ENCODE measurements around the gene YARS1.

YARS1 gene

GRCh38 chr1:32744071-32744425 is 73.1 kb downstream of the YARS1 start:
- DNase-seq (ENCODE audit: low read depth in 2 of 2): no peak

GRCh38 chr1:32743380-32744070 is 73.6 kb downstream of the YARS1 start:
- DNase-seq (ENCODE audit: low read depth in 2 of 2): no peak

GRCh38 chr1:32742956-32743355 is 74.2 kb downstream of the YARS1 start:
- no peak for DNase-seq (ENCODE audit: low read depth in 2 of 2)

- no peak for DNase-seq (ENCODE audit: low read depth in 2 of 2)
Measured at GRCh38 chr1:32742199-32742947, 74.8 kb downstream of the YARS1 start.

- no peak for DNase-seq (ENCODE audit: low read depth in 2 of 2)
Measured at GRCh38 chr1:32741413-32742198, 75.6 kb downstream of the YARS1 start.

GRCh38 chr1:32741059-32741412 is 76.1 kb downstream of the YARS1 start:
- DNase-seq (ENCODE audit: low read depth in 2 of 2): no peak

- no peak for DNase-seq (ENCODE audit: low read depth in 2 of 2)
Measured at GRCh38 chr1:32736812-32737791, 80.1 kb downstream of the YARS1 start.

GRCh38 chr1:32733582-32734321 is 83.4 kb downstream of the YARS1 start:
- DNase-seq (ENCODE audit: low read depth in 2 of 2): no peak

GRCh38 chr1:32729254-32730046 is 87.7 kb downstream of the YARS1 start:
- no peak for DNase-seq (ENCODE audit: low read depth in 2 of 2)

- DNase-seq (ENCODE audit: low read depth in 2 of 2): no peak
Measured at GRCh38 chr1:32728413-32729077, 88.6 kb downstream of the YARS1 start.

- no peak for DNase-seq (ENCODE audit: low read depth in 2 of 2)
Measured at GRCh38 chr1:32727876-32728275, 89.3 kb downstream of the YARS1 start.

- DNase-seq (ENCODE audit: low read depth in 2 of 2): no peak
Measured at GRCh38 chr1:32725615-32725982, 91.6 kb downstream of the YARS1 start.
